H9 (cell line): ENCODE data around the gene DDX25. TPM values are rescaled to one million over a fixed set of nuclear protein-coding genes. Genes with fewer than 3 reads are reported as not detected.

Experiments
- DNase-seq: peaks from one replicate; pipeline ENCODE4 v3.0.0-alpha.2; 2017
- H2AFZ ChIP-seq: one replicate; pipeline ENCODE4 v1.6.1; 2013; ENCODE audit warnings: mild to moderate bottlenecking, low read length, control low read depth, moderate library complexity
- H2AK5ac ChIP-seq: 2 replicates; pipeline ENCODE4 v1.6.1; 2013; ENCODE audit warnings: low read length, control low read depth, mixed read lengths; ENCODE audit not compliant: insufficient read length
- H2BK120ac ChIP-seq: one replicate; pipeline ENCODE4 v1.6.1; 2013; ENCODE audit warnings: low read depth, mild to moderate bottlenecking, low read length, control low read depth, inconsistent platforms; ENCODE audit not compliant: poor library complexity, severe bottlenecking
- H2BK12ac ChIP-seq: 2 replicates; pipeline ENCODE4 v1.6.1; 2013; ENCODE audit warnings: low read length, control low read depth, mixed read lengths, low read depth; ENCODE audit not compliant: insufficient read length
- H2BK15ac ChIP-seq: 2 replicates; pipeline ENCODE4 v1.6.1; 2013; ENCODE audit warnings: low read depth, low read length, control low read depth
- H2BK20ac ChIP-seq: one replicate; pipeline ENCODE4 v1.6.1; 2013; ENCODE audit warnings: low read depth, mild to moderate bottlenecking, low read length, control low read depth, inconsistent platforms; ENCODE audit not compliant: poor library complexity, severe bottlenecking
- H2BK5ac ChIP-seq: 2 replicates; pipeline ENCODE4 v1.6.1; 2013; ENCODE audit warnings: low read length, control low read depth, mixed read lengths; ENCODE audit not compliant: insufficient read length
- H3K14ac ChIP-seq: 2 replicates; pipeline ENCODE4 v1.6.1; 2013; ENCODE audit warnings: low read length, control low read depth; ENCODE audit not compliant: insufficient read depth
- H3K18ac ChIP-seq: 2 replicates; pipeline ENCODE4 v1.6.1; 2013; ENCODE audit warnings: low read depth, mild to moderate bottlenecking, mixed read lengths, low read length, control low read depth; ENCODE audit not compliant: insufficient read length
- H3K23ac ChIP-seq: 2 replicates; pipeline ENCODE4 v1.6.1; 2013; ENCODE audit warnings: low read length, control low read depth, mixed read lengths, low read depth; ENCODE audit not compliant: insufficient read length
- H3K23me2 ChIP-seq: 2 replicates; pipeline ENCODE4 v1.6.1; 2013; ENCODE audit warnings: low read depth, mild to moderate bottlenecking, mixed read lengths, low read length, control low read depth; ENCODE audit not compliant: insufficient read length, poor library complexity, severe bottlenecking
- H3K27ac ChIP-seq: 2 replicates; pipeline ENCODE4 v1.5.1; 2013; ENCODE audit warnings: low read length, control low read depth, mixed read lengths, low read depth; ENCODE audit not compliant: insufficient read length
- H3K27me3 ChIP-seq: 2 replicates; pipeline ENCODE4 v1.6.1; 2013; ENCODE audit warnings: low read length, control low read depth, inconsistent platforms; ENCODE audit not compliant: insufficient read depth
- H3K4ac ChIP-seq: 2 replicates; pipeline ENCODE4 v1.6.1; 2013; ENCODE audit warnings: low read depth, mild to moderate bottlenecking, control low read depth, inconsistent platforms, low read length, moderate library complexity
- H3K4me1 ChIP-seq: 2 replicates; pipeline ENCODE4 v1.6.1; 2013; ENCODE audit warnings: low read length, control low read depth, inconsistent platforms; ENCODE audit not compliant: insufficient read depth
- H3K4me2 ChIP-seq: 2 replicates; pipeline ENCODE4 v1.6.1; 2013; ENCODE audit warnings: low read length, control low read depth, mixed read lengths; ENCODE audit not compliant: insufficient read length, insufficient read depth
- H3K56ac ChIP-seq: 2 replicates; pipeline ENCODE4 v1.6.1; 2013; ENCODE audit warnings: low read depth, mild to moderate bottlenecking, mixed read lengths, low read length, control low read depth; ENCODE audit not compliant: insufficient read length
- H3K79me1 ChIP-seq: 2 replicates; pipeline ENCODE4 v1.6.1; 2013; ENCODE audit warnings: low read depth, mild to moderate bottlenecking, moderate library complexity, low read length, control low read depth, inconsistent platforms; ENCODE audit not compliant: insufficient read depth, poor library complexity, severe bottlenecking
- H3K79me2 ChIP-seq: 2 replicates; pipeline ENCODE4 v1.6.1; 2013; ENCODE audit warnings: low read length, control low read depth, inconsistent platforms; ENCODE audit not compliant: insufficient read depth
- H3K9ac ChIP-seq: 2 replicates; pipeline ENCODE4 v1.6.1; 2013; ENCODE audit warnings: low read length, control low read depth, mixed read lengths; ENCODE audit not compliant: insufficient read length; ENCODE audit errors: extremely low read depth
- H3K9me3 ChIP-seq: one replicate; pipeline ENCODE4 v1.6.1; 2013; ENCODE audit warnings: low read depth, low read length, inconsistent platforms; ENCODE audit not compliant: control insufficient read depth
- H3T11ph ChIP-seq: one replicate; pipeline ENCODE4 v1.6.1; 2013; ENCODE audit warnings: mild to moderate bottlenecking, low read length, control low read depth, inconsistent platforms
- H4K20me1 ChIP-seq: one replicate; pipeline ENCODE4 v1.6.1; 2013; ENCODE audit not compliant: control insufficient read depth, insufficient read length, insufficient read depth
- H4K5ac ChIP-seq: 2 replicates; pipeline ENCODE4 v1.6.1; 2013; ENCODE audit warnings: low read depth, mild to moderate bottlenecking, mixed read lengths, low read length, control low read depth; ENCODE audit not compliant: insufficient read length
- H4K8ac ChIP-seq: replicated peaks from 2 replicates; pipeline ENCODE4 v1.6.1; 2013; ENCODE audit warnings: low read length, control low read depth, mixed read lengths, low read depth; ENCODE audit not compliant: insufficient read length
- H4K91ac ChIP-seq: 2 replicates; pipeline ENCODE4 v1.6.1; 2013; ENCODE audit warnings: low read depth, mild to moderate bottlenecking, moderate library complexity, mixed read lengths, low read length, control low read depth; ENCODE audit not compliant: insufficient read length
- H3K27ac Mint-ChIP-seq, 3 experiments: 2 replicates in 2 of 3; 3 replicates in 1 of 3; pipeline ENCODE4 v1.8.0; 2020 to 2021; ENCODE audit warnings: mixed read lengths in 3 of 3, mild to moderate bottlenecking in 1 of 3, moderate library complexity in 1 of 3
- H3K27me3 Mint-ChIP-seq: 2 replicates; pipeline ENCODE4 v1.8.0; 2021; ENCODE audit warnings: low read depth, mild to moderate bottlenecking, moderate library complexity, mixed read lengths
- H3K36me3 Mint-ChIP-seq, 3 experiments: 2 replicates in 2 of 3; 3 replicates in 1 of 3; pipeline ENCODE4 v1.8.0; 2020 to 2021; ENCODE audit warnings: low read depth in 3 of 3, mixed read lengths in 3 of 3; ENCODE audit not compliant: insufficient read depth in 1 of 3
- H3K4me1 Mint-ChIP-seq, 2 experiments: 2 replicates each; pipeline ENCODE4 v1.8.0; 2020; ENCODE audit warnings: mixed read lengths in 2 of 2
- H3K4me3 Mint-ChIP-seq, 2 experiments: 2 replicates in 1 of 2; 3 replicates in 1 of 2; pipeline ENCODE4 v1.8.0; 2020 to 2021; ENCODE audit warnings: mild to moderate bottlenecking in 2 of 2, mixed read lengths in 2 of 2, moderate library complexity in 1 of 2
- H3K9me3 Mint-ChIP-seq, 2 experiments: 2 replicates in 1 of 2; 3 replicates in 1 of 2; pipeline ENCODE4 v1.8.0; 2020; ENCODE audit warnings: mild to moderate bottlenecking in 2 of 2, mixed read lengths in 2 of 2, moderate library complexity in 1 of 2
- WGBS: extraction: QIAGEN DNeasy Blood & Tissue Kit; methylation state at CpG from one replicate; pipeline ENCODE4 v1.1.7; 2013; ENCODE audit warnings: missing lambda C conversion rate, low lambda C conversion rate, mixed read lengths; ENCODE audit not compliant: insufficient read length; ENCODE audit errors: extremely low coverage; 5-methylcytosine and 5-hydroxymethylcytosine counted together
- total RNA-seq: library from RNA; stranded (reverse); gene quantifications from 2 replicates; pipeline ENCODE4 v1.2.1, GENCODE V29; 2021
- TF ChIP-seq, protein P1 (sequence below): fragments of 200-600 bp; sonication (generic); conservative IDR thresholded peaks from 3 replicates; pipeline ENCODE4 v1.8.0; 2021; ENCODE audit warnings: antibody characterized with exemption, mild to moderate bottlenecking

The DDX25 gene
- total RNA-seq, 1 experiment from 2014 or later, result 6.9 TPM

DNA sequence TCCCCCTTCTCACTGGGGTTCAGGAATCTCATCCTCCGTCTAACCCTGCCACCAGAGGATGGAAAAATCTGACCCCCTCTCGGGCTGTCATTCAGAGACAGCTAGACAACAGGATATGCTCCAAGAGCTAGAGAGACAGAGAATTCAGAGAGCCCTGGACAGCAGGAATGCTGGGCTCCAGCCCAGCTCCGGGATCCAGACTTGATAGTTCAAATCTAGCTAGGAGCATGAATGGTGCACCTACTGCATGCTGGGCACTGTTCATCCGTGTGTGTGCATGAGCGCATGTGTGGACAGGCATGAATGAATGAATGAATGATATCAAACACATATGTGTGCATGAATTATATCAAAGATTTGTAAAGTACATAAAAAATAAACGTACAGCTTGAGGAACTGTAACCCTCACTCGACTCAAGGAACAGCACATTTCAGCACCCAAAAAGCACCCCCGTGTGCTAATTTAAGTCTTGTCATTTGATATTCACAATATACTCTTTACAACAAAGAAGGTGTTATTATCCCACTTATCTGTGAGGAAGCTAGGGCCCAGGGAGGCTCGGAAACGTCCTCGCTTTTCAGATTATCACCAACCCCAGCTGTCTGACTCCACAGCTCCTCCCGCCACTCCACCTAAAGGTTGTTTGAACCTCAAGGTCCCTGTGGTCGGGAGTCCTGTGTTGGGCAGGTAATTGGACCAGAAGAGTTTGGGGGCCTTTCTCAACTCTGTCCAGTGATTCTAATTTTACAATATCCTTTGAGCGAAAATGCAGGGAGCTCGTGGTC, 40.9 kb downstream of the DDX25 start:
- Histone ChIP-seq H2BK12ac (no peak overlapping the region), H3K18ac (no peak overlapping the region), H2BK15ac (no peak overlapping the region), H3K9ac (no peak overlapping the region), H3K23ac (no peak overlapping the region), H4K8ac (no peak overlapping the region), H3K79me1 (no peaks in the 10 kb centered on the region), H3K9me3 (no peaks in the 10 kb centered on the region), H3K4ac (no peak overlapping the region), H2AK5ac (no peak overlapping the region), H2BK5ac (no peak overlapping the region), H3K27me3 (no peaks in the 10 kb centered on the region), H3K14ac (no peak overlapping the region), H4K5ac (no peak overlapping the region), H3K56ac (no peak overlapping the region), H4K20me1 (no peaks in the 10 kb centered on the region), H3T11ph (no peak overlapping the region), H2BK120ac (no peak overlapping the region), H3K23me2 (no peaks in the 10 kb centered on the region), H3K79me2 (no peaks in the 10 kb centered on the region), H2AFZ (no peak overlapping the region), H3K4me1 (peaks cover 3% of the 10 kb centered on the region; the same call in 1 of the 2 replicates), H4K91ac (no peak overlapping the region), H3K4me2 (no peak overlapping the region), H3K27ac (no peak overlapping the region), H2BK20ac (no peak overlapping the region)
- TF ChIP-seq, protein P1, sequence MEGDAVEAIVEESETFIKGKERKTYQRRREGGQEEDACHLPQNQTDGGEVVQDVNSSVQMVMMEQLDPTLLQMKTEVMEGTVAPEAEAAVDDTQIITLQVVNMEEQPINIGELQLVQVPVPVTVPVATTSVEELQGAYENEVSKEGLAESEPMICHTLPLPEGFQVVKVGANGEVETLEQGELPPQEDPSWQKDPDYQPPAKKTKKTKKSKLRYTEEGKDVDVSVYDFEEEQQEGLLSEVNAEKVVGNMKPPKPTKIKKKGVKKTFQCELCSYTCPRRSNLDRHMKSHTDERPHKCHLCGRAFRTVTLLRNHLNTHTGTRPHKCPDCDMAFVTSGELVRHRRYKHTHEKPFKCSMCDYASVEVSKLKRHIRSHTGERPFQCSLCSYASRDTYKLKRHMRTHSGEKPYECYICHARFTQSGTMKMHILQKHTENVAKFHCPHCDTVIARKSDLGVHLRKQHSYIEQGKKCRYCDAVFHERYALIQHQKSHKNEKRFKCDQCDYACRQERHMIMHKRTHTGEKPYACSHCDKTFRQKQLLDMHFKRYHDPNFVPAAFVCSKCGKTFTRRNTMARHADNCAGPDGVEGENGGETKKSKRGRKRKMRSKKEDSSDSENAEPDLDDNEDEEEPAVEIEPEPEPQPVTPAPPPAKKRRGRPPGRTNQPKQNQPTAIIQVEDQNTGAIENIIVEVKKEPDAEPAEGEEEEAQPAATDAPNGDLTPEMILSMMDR, result no peak
- Mint-ChIP-seq H3K36me3 (no peaks in the 10 kb centered on the region; a peak in 1 of 7 replicates), H3K4me3 (no peak overlapping the region), H3K27me3 (no peaks in the 10 kb centered on the region; the same call in 1 of the 2 replicates), H3K27ac (no peak overlapping the region), H3K4me1 (peaks cover 14 to 21% of the 10 kb centered on the region in 2 experiments), H3K9me3 (no peaks in the 10 kb centered on the region)
- DNase-seq, result no peak
- WGBS, result no CpG with 5 or more reads among the region's 15 CpGs
